NCI-H128 (cell line): ENCODE results near the gene TP63.

Experiments used
- DNase-seq: peaks from one replicate; lab custom pipeline; 2025; ENCODE audit not compliant: unreplicated experiment; lab: John Stamatoyannopoulos, UW

Gene TP63

DNA sequence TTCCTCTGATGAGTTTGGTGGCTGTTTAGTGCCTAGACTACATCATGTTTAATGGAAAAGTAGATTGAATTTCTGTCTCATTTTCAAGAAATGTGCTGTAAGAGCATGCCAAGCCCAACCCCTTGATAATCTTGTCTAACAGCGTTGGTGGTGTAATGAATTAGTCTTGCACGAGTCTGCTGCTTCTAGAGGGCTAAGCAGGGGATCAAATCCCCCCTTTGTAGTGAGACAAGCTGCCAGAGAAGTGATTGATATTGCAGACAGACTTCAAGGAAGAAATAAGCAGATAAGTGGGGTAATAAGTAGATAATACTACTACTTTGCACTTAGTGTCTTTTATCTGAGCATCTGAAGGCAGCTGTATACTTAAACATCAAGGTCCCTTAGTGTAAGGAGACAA is 141.4 kb downstream of the TP63 start:
- DNase-seq: no peak

DNA sequence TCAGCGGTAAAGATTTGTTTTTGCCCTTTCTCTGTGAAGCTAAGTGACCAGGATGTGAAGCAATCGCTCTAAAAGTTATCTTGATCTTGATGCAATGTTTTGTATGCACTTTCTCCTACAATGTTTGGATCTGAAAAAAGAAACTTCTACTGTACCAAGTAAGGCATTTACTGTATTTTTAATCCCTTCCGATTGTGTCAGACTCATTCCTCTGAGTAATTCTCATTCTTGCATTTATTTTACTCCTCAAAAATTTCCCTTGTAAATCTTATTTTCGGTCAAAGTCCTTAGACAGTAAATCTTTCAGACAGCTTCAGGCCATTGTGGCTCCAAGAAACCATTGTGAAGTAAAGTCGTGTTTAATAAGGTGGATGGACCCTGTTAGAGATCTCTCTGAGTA is 141.9 kb downstream of the TP63 start:
- no peak for DNase-seq

DNA sequence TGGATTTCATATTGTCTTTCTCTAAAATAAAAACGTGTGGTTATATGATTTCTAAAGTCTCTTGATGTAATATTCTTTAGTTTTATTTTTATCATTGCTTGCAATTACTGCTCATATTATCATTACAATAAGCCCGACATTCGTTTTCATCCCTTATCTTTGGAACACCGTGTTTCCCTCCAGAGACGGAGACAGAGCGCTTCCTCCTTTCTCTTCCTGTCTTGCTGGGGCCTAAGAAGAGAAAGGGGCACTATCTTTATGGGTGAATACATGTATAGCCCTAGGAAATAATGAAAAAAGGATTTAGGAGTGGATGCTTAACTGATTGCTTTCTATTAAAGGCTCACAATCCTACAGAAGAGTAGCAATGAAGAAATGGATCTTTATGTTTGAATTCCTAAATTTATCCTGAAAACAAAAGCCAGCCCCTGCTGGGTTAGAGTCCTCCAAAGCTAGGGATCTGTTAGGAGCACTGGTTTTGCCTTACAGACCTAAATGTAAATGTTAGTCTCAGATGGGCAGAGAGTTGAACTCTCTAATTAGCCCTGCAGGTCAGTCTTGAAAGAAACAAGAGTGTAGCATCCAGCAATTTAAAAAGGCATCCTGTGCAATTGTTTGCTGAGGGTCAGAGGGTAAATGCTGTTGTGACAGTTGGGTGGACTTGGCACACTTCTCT is 145.1 kb downstream of the TP63 start:
- no peak for DNase-seq

DNA sequence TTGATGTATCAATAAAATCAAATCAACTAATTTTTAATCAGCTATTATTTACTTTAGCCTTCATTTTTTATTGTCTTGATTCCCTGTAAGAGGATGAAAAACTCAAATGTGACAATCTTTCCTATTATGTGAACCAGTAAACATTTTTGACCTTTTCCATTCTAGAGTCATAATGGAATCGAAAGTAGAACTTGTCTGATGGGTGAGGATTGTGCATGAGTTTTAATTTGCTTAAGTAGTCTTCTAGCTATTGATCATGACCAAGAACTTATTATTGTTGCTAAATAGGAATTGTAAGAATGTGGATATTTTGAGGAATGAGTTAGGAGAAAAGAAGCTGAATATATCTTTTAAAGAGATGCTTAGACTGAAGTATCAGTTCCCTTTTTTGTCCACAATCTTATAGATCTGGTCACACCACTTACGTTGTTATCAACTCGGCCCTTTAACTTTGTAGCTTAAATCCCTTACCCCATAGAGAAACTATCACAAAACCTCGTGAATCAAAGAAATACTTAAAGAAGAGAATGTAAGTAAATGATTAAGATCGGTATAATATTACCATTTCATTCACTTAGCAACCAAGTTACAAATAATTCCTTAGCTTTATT is 147.3 kb downstream of the TP63 start:
- no peak for DNase-seq

DNA sequence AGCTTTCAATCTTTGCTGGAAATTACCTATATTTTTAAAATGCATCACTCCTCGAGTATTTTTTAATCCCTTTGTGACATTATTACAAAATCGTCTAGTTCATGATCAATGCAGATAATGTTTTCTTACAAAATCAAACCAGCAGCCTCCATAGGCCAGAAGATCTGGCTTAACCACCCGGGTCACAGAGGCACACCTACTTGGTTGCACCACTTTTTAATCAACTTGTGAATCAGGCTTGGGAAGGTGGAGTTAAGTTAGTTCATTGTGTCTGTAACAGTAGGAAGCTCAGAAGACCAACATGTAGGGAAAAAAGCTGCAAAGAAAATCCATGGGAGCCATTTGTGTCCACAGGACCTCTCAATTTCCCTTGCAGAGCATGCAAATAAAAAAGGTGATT is 148.0 kb downstream of the TP63 start:
- no peak for DNase-seq

DNA sequence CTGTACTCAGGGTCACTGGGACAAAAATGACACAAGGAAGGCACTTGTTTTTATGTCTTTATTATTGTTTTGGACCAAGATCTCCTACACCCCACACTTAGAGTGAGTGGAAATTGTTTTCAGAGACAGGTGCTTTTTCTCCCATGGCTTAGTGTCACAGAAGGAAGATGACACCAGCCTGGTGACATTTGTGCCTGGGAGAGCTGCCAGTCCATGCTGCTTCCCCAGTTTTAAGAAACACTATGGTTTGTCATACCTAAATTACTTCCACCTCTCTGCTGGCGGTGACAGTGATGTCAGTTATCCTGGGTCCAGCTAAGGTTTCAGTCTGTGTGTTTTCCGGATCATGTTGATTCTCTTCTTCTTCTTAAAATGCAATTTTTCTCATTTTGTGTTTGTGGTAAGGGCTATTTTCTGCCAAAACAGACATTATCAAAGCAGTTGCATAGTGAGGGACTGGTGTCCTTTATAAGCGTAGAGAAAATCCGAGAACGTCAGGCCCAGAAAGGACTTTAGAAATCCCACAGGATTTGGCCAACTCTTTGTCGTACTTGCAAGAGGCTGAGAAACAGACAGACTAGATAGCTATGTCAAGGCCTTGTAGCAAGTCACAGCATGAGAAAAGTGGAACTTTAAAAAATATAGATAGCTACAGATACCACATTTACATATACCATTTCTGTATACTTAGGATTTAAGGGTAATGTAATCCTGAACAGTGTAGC is 149.5 kb downstream of the TP63 start:
- no peak for DNase-seq

DNA sequence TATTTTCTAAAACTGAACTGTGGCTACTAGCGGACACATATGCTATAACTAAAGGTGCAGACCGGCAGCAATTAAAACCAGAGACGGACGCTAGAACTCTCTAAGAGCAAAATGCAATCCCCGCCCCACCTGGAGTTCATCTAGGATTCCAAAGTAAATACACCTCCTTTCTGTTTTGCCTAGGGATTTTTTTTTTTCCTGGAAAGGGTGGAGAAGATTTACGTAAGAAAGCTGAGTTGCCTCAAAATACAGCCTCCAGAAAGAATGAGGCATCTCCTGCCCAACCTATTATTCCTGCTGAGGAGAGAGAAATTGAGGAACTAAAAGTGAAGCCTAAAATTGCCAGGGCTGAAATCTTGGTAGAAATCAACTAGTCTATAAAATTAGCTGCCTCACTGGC is 150.2 kb downstream of the TP63 start:
- DNase-seq: no peak

DNA sequence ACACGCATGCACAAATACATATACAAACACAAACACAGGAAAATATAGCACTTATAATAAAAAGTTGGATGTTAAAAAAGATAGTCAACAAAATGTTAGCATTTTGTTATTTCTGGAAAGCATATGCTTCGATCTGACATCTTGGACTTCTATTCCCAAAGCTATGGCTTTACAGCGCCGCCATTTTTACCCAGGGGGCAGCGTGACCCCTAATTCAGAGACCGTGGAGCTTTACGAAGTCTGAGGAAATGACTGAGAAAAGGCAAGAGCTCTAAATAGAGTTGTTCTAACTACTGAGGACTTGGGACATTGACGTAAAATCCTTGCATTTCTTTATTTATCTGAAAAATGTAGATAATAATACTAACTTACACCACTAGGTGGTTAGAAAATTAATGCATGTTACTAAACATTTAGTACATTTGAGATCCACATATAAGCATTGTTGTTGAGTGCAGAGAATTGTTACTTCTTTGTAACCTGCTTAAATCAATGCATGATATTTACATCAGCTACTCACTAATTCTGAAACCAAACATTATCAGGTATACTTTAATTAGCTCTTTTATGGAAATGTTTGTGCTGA is 155.4 kb downstream of the TP63 start:
- DNase-seq: no peak

DNA sequence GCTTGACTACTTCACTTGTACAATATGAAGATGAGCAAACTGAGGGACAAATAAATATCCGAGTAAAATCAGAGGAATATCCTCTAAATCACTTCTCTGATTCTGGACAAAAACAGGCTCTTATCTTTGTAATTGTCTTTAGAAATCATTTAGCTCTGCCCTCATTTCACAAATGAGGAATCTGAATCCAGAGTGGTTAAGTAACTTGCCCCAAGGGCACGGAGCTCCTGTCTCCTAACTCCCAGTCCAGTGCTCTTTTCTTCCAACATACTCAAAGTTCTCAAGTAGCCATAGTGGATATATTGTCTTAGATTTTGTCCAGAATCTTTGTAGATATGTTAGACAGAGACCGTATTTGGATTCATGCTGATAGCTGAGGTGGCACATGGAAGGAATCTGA is 156.0 kb downstream of the TP63 start:
- DNase-seq: no peak

DNA sequence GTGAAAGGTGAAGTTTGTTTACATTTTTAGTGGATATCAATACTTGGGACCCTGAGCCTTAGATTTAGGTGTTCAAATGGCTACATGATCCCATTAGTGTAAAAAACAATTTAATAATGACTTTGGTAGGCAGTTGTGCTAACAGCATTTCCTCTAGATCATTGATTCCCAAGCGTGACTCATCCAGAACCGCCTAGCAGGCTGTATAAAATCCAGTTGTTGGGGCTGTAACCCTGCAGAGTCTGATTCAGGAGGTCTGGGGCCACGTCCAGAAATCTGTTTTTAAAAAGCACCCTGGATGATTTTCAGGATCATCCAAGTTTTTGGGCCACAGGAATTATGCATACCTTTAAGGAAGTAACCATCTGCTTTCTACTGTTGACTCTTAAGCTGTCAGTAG is 156.4 kb downstream of the TP63 start:
- DNase-seq: no peak

DNA sequence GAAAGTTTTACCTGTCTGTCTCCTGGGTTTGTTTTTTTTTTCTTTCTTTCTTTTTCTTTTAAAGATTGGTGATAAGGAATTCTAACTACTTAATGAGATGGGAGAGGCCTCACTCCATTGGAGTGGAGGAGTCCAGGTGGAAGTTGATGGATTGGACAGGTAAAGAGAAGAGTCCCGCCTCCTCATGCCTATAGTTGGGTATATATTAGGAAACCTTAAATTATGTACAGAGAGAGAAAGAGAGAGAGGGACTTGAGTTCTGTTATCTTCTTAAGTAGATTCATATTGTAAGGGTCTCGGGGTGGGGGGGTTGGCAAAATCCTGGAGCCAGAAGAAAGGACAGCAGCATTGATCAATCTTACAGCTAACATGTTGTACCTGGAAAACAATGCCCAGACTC is 158.2 kb downstream of the TP63 start:
- DNase-seq: no peak

DNA sequence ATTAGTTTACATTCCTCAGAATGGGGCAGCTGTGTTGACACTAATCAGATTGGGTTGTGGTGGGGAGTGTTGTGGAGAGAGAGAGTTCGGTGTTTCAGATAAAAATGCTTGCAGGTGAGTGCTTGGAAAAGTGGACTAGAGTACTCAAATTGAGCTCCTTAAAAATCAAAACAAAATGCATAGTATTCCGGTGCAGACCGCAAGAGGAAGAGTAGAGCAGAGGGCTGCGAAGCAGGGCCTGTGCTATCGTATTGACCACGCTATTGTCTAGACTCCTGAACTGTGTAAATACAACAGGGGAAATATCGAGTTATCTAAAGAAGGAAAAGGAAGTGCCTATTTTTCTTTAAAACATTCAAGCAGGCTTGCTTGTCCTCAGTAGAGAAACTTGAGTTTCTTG is 159.5 kb downstream of the TP63 start:
- DNase-seq: no peak

DNA sequence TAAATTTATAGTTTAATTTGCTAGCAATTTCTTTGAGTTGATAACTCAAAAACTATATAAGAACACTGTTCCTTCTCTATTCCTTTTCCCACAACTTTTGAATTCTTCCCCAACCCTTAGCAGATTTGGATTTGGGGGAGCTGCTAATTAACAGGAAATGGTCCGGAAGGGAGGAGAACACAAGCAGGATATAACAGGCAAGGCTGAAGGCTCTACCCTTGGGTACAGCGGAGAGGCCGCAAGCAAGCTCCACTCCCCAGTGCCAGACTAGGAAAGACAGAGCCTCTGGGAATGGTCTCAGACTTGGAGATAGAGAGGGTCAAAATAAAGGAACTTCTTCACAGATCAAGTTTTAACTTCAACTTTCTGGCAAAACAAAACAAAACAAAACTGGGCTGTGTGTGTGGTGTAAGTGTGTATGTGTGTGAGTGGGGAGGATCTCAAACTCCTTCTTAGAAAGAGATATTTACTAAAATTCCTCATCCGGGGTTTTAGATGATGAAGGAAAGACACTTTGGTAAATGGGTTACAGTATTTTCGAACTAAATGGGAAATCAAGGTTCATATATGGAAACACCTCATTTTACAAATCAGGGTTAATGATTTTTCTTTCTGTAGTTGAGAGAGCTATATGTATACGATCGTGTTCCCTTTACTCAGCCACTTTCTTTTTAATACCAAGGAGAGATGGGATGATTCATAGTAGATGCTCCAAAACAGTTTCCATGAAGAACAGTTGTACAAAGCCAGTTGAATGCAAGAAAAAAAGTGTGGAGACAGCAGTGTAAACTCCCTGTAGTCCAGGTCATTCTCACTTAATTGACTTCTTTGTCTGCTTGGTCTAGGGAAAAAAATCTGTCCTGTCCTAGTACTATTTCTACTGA is 161.1 kb downstream of the TP63 start:
- DNase-seq: no peak

DNA sequence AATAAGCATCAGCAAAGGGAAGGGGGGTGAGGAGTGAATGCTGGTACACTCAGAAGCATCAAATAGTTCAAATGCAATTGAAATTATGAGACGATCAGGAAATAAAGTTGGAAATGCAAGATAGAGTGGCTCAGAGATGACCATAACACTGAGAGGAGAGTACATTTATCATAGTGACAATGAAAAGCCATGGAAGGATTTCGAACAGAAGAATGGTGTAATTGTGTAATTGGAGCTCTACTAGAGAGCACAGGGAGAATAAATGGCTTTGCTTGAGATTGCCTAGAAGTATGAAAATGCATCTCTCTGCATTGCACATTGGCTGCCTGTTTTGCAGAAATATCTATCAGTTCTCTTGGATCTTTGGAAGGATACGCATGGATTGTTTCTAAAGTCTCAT is 163.3 kb downstream of the TP63 start:
- DNase-seq: no peak

DNA sequence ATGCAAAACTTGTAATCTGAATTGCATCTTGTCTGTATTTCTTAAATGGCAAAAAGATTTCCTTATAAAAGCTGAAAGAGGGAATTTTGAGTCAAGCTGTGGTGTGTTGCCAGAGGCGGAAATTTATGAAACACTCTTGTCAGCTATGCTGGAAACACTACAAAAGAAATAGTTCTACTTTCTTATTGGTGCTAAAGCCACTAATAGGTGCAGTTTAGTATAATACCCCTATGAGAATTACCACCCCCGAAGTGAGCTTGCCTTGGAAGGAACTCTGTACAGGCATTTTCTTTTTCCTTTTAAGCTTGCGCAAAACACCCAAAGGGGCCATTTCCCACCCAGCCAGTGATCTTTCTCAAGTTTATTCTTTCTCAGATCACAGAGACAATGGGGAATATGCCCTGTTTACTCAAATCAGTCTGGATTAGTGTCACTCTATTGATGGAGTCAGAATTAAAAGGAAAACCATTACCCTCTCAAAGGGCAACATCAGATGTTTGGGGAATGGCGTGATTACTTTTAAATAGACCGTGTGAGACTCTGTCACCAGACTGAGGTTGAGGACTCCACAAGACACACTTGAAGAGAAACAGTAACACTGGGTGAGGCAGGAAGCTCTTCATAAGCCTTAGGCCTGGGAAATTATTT is 166.0 kb downstream of the TP63 start:
- DNase-seq: no peak

DNA sequence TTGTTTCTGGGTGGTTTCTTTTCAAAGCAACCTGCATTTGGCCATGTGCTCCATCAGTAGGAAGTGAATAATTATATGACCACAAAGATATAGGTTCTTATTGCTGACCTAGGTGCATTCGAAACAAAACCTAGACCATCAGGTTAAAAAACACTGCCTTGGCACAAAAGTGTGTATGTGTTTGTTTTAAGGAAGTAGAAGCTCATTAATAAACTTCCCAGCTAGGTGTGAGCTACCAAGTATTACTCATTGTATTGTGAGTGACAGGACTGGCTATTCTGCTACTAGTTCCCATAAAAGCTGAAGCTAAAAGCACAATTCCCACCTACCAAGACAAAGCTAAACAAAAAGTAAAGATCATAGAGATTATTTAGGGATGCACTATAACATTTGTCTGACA is 168.2 kb downstream of the TP63 start:
- DNase-seq: no peak

DNA sequence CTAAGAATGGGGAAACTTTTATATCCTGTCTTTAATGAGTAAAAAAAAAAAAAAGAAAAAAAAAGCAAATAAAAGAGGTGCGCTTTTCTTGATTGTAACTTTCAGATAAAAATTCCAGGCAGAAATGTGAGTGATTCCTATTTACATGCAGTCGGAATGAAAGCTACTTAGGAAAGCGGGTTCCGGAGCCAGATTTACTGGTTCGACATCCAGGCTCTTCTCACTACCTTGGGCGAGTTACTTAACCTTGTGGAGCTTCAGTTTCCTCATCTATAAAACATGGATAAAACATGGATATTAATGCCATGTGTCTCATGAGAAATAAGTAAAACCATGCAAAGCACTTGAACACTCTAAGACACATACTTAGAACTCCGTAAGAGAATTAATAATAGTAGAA is 169.2 kb downstream of the TP63 start:
- no peak for DNase-seq

DNA sequence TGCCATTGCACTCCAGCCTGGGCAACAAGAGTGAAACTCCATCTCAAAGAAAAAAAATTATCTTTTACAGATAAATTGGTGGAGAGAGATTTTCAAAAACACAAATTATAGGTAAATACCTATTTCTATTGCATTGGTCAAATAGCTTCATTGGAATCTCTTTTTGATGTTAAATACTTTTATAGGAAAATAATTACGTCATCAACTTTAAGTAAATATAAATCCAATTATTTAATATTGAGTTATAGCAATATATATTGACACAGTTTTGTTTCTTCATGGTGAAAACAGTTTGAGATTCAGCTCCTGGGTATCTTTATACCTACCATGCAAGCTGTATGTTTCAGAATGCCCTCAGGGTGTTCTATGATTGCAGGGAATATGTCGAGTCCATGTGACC is 172.1 kb downstream of the TP63 start:
- DNase-seq: no peak

DNA sequence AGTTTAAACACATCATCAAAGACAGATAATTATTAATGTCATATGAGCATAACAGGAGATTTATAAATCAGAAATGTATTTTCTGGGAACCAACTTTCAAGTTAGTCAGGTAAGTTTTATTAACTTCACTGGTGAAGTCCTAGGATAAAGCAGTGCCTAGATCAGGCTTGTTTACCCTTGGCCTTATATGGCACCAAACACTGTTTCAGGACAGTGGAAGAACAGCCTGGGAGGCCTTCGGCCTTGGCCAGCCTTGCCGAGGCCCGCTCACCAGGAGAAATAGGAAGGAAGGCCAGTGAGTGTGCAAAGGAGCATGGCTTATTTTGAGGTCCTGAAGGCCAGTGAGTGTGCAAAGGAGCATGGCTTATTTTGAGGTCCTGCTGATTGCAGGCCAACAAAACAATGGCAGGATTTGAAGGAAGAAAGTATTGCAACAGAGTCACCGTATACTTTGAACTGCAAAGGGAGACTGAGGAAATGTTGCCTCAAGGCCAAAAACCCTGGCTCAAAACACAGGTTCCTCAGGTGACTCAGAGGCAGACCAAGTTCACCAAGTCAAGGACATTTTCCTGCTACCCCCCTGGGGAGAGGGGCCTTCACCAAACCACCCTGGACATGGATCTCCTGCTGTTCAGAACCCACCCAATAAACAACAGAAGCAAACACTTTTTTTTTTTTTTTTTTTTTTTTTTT is 174.3 kb downstream of the TP63 start:
- no peak for DNase-seq
